Amniotic epithelial cell (primary cell): Measurements from ENCODE around the gene PEX11G.
"Not testable (repeated sequence)": the region's sequence is repeated elsewhere in the genome, so short reads cannot be mapped to it uniquely, and the experiment has no call there.

ENCODE experiments used
- DNase-seq: peaks from one replicate; pipeline ENCODE4 v3.0.0-alpha.2; 2010; ENCODE audit warnings: low read depth

PEX11G gene

DNA sequence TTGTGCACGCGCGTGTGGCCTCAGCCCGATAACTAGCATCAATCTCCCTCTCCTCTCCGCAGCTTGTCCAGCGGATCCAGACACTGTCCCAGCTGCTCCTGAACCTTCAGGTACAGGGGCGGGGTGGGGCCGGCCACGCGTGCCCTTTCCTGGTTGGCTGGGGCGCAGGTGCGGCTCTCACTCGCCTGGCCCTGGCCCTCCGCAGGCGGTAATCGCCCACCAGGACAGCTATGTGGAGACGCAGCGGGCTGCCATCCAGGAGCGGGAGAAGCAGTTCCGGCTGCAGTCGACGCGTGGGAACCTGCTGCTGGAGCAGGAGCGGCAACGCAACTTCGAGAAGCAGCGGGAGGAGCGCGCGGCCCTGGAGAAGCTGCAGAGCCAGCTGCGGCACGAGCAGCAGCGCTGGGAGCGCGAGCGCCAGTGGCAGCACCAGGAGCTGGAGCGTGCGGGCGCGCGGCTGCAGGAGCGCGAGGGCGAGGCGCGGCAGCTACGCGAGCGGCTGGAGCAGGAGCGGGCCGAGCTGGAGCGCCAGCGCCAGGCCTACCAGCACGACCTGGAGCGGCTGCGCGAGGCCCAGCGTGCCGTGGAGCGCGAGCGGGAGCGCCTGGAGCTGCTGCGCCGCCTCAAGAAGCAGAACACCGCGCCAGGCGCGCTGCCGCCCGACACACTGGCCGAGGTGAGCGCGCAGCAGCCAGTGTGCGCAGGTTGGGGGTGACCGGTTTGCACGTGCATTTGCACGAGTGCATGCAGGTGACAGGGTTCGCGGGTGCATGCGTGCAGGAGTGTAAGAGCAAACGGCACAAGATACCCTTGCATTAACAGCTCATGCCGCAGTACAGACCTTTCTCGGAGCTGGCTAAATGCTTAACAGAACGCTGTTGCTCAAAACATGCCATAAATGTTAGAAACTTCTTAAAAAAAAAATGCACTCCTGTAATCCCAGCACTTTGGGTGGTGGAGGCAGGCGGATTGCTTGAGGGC is 21.5 kb downstream of the PEX11G start:
- DNase-seq = no peak

DNA sequence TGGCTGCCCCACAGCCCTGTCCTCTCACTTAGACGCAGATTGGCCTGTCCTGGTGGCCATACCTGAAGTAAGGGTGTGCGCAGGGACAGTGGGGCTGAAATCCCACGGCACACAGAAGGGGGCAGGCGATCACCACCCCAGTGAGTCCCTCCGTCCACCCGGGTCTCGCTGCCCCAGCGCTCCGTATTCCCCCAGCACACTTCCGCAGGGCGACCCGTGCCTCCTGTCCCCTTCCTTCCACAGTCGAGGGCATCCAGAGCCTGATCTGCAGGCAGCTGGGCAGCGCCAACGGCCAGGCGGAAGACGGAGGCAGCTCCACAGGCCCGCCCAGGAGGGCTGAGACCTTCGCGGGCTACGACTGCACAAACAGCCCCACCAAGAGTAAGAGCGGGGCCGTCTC is 25.3 kb downstream of the PEX11G start:
- DNase-seq = no peak

- DNase-seq = no peak
Observed at GRCh38 chr19:7461841-7462629, 26.8 kb downstream of the PEX11G start.

- peak; percentile 62 for DNase-seq
Observed at GRCh38 chr19:7460562-7460966, 28.3 kb downstream of the PEX11G start.

DNA sequence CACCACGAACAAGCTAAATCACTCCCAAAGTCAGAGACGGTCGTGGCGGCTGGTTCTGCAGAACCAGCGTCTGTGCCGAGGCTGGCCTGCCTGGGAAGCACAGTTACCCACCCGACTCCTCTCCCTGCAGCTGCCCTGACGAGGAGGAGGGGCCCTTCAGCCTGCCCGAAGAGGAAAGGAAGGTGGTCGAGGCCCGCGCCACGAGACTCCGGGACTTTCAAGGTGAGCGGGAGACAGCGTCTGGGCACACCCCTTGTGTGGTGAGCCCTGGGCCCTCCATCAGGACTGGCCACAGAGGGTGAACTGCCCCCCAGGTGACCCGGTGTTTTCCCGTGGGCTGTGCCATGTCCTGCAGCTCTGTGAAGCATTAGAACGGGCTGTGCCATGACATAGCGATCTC is 29.1 kb downstream of the PEX11G start:
- DNase-seq = no peak

GRCh38 chr19:7458675-7459074 is 30.2 kb downstream of the PEX11G start:
- DNase-seq = no peak

- DNase-seq = no peak
Observed at GRCh38 chr19:7456964-7457541, 31.8 kb downstream of the PEX11G start.

GRCh38 chr19:7455600-7456296 is 33.1 kb downstream of the PEX11G start:
- no peak for DNase-seq

DNA sequence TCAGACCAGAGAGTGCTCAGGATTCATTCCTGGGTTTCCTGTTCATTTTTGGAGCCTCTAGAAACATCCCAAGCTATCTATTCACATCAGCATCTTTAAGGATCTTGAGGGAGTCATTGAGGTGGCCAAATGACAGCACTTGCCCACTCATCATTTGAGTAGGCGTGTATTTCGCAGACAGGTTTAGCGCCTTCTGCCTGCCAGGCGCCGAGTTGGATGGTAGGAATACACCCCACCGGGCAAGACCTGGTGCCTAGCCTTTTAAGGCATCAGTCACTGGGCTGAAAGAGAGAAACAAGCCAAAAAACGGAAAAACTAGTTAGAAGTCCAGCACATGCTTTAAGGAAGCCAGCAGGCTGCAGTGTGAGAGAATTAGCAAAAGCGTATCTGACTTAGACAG is 33.8 kb downstream of the PEX11G start:
- DNase-seq = no peak

- peak; percentile 32 for DNase-seq
Observed at GRCh38 chr19:7450243-7451223, 38.3 kb downstream of the PEX11G start.

DNA sequence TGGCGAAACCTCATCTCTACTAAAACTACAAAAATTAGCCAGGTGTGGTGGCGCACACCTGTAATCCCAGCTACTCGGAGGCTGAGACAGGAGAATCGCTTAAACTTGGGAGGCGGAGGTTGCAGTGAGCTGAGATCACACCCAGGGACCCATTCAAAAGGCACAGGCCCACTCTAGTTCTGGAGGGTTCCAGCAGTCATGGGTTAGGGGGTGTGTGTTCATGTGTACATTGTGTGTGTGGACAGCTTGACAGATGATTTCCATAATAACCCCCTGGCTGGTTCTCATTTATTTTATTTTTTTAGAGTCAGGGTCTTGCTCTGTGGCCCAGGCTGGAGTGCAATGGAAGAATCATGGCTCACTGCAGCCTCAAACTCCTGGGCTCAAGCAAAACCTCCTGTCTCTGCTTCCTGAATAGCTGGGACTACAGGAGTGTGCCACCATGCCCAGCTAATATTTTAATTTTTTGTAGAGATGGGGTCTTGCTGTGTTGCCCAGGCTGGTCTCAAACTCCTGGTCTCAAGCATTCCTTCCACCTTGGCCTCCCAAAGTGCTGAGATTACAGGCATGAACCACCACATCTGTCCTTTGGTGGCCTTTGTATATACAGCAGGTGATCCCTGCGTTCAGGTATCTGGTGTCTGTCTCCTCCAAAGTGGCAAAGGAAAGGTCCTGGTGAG is 39.3 kb downstream of the PEX11G start:
- not testable (repeated sequence) for DNase-seq

DNA sequence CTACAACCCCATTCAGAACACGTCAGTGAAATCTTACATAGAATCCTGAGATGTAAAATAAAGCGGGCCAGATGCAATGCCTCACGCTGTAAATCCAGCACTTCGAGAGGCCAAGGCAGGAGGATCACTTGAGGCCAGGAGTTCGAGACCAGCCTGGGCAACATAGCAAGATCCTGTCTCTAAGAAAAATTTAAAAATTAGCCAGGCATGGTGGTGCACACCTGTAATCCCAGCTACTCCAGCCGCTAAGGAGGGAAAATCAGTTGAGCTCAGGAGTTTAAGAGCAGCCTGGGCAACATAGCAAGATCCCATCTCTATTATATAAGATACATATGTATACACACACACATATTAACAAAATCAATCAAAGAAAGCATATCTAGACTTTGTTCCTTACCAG is 41.2 kb downstream of the PEX11G start:
- DNase-seq = no peak

GRCh38 chr19:7445104-7445503 is 43.7 kb downstream of the PEX11G start:
- DNase-seq = no peak

DNA sequence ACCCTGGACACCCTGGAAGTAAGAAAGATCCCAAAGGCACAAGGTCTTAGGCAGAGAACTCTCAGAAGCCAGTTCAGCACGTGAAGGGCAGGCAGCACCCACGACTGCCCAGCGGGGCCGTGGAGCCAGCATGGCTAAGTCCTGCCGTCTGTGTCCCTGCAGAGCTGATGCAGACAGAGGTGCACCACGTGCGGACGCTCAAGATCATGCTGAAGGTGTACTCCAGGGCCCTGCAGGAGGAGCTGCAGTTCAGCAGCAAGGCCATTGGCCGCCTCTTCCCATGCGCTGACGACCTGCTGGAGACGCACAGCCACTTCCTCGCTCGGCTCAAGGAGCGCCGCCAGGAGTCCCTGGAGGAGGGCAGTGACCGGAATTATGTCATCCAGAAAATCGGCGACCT is 44.8 kb downstream of the PEX11G start:
- no peak for DNase-seq

GRCh38 chr19:7442423-7442822 is 46.4 kb downstream of the PEX11G start:
- no peak for DNase-seq

DNA sequence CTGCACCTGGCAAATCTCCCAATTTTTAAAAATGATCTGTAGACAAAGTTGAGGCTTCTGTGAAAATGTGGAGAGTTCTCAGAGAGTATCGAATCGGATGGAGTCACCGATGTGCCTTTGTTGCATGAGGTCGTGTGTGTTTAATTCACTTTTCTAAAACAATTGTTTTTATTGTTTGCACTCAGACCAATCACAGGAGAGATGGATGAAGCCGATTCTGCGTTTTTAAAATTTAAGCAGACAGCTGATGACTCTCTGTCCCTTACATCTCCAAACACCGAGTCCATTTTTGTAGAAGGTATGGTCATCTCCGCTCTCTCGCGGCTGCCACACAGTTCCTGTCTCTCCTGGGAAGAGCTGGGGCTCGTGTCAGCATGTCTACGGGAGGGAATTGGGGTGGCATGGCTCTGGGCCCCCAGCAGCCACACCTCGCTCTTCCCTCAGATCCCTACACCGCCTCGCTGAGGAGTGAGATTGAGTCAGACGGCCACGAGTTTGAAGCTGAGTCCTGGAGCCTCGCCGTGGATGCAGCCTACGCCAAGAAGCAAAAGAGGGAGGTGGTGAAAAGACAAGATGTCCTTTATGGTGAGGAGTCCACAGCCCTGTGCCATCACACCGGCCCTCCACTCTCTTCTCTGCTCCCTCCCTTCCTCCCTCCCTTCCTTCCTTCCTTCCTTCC is 47.2 kb downstream of the PEX11G start:
- DNase-seq = no peak

- DNase-seq = no peak
Observed at GRCh38 chr19:7440188-7440975, 48.5 kb downstream of the PEX11G start.

GRCh38 chr19:7435586-7435985 is 53.2 kb downstream of the PEX11G start:
- no peak for DNase-seq

DNA sequence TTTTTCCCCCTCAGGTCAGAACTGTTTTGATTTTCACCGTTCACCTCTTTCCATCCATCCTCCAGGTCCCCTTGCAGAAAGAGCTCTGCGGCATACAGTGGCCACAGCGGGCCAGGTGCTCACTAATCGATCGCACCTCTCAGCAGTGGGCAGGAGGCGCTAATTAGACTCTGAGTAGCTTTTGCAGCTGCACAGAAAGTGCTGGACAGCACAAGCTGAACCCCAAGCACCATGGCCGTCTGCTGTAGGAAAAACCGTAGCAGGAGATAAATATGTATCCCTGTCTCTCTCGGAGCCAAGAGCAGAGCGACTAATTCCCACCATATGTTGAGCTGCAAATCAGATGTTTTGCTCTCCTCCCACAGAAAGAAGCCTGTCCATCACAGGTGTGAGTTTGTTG is 54.4 kb downstream of the PEX11G start:
- no peak for DNase-seq
